NT2/D1 (cell line): ENCODE measurements around the gene SLC12A8.

ENCODE experiments used
- YY1 ChIP-seq: IDR thresholded peaks from 2 replicates; pipeline ENCODE4 v1.6.1; 2011; ENCODE audit not compliant: insufficient read length, insufficient read depth
- ZNF274 ChIP-seq: IDR thresholded peaks from 2 replicates; pipeline ENCODE4 v1.6.1; 2011; ENCODE audit warnings: mild to moderate bottlenecking, low read depth, low read length

GRCh38 chr3:125126323-125126722 lies 86.2 kb downstream of the SLC12A8 start:
- TF ChIP-seq ZNF274 (no peak), YY1 (no peak)
